ENCODE measurements around the gene ABCA7. TPM values are rescaled to one million over a fixed set of nuclear protein-coding genes. Genes with fewer than 3 reads are reported as not detected.

Gene ABCA7
- total and polyA plus RNA-seq, 2 of the 13 experiments (the other 11 are each of a cell fraction or from before 2014, with no cell fraction given) = 4.4 to 32.4 TPM

- peak; percentile 50; the same call in 1 of the 2 replicates for TF ChIP-seq PAXIP1 (CRISPR knock-in tag; conservative IDR thresholded peaks at IDR 0.05)
- TF ChIP-seq CEBPB (IDR thresholded peaks at IDR 0.05; ENCODE audit: borderline replicate concordance, low read depth, low read length) = no peak
- no peak for TF ChIP-seq IKZF5 (CRISPR knock-in tag; IDR thresholded peaks at IDR 0.05)
- TF ChIP-seq RFXAP (CRISPR knock-in tag; IDR thresholded peaks at IDR 0.05; ENCODE audit: borderline replicate concordance) = peak; percentile 69; the same call in 1 of the 2 replicates
- no peak for TF ChIP-seq HCFC1 (IDR thresholded peaks at IDR 0.05; ENCODE audit: low read depth, low read length)
- no peak for TF ChIP-seq ZNF333 (CRISPR knock-in tag; IDR thresholded peaks at IDR 0.05; ENCODE audit: borderline replicate concordance)
- TF ChIP-seq SAP130 (CRISPR knock-in tag; IDR thresholded peaks at IDR 0.05; ENCODE audit: low read depth) = peak; percentile 78
- no peak for TF ChIP-seq LCORL (IDR thresholded peaks at IDR 0.05)
- peak; percentile 90 for TF ChIP-seq LCORL (CRISPR knock-in tag; IDR thresholded peaks at IDR 0.05)
- 0 out of 2 replicates have a peak, but pooled peaks have one; percentile 74 for TF ChIP-seq ZFP37 (CRISPR knock-in tag; IDR thresholded peaks at IDR 0.05; ENCODE audit: borderline replicate concordance)
- no peak; the same call in 1 of the 2 replicates for TF ChIP-seq RBFOX2 (IDR thresholded peaks at IDR 0.05; ENCODE audit: low read depth, low read length)
- TF ChIP-seq ZNF30 (CRISPR knock-in tag; IDR thresholded peaks at IDR 0.05) = peak; percentile 73; the same call in 1 of the 2 replicates
- TF ChIP-seq HIC2 (CRISPR knock-in tag; IDR thresholded peaks at IDR 0.05; ENCODE audit: low read depth) = peak; percentile 67; the same call in 1 of the 2 replicates
- 0 out of 2 replicates have a peak, but pooled peaks have one; percentile 44 for TF ChIP-seq ZIK1 (CRISPR knock-in tag; IDR thresholded peaks at IDR 0.05; ENCODE audit: borderline replicate concordance, low read depth)
- TF ChIP-seq ZBTB1 (CRISPR knock-in tag; IDR thresholded peaks at IDR 0.05; ENCODE audit: borderline replicate concordance) = no peak
- 0 out of 2 replicates have a peak, but pooled peaks have one; percentile 5 for TF ChIP-seq ZNF280D (CRISPR knock-in tag; IDR thresholded peaks at IDR 0.05)
- TF ChIP-seq ZNF3 (CRISPR knock-in tag; IDR thresholded peaks at IDR 0.05) = no peak
- TF ChIP-seq CREM (IDR thresholded peaks at IDR 0.05) = peak; percentile 22; the same call in 1 of the 2 replicates
- TF ChIP-seq CREM (CRISPR knock-in tag; IDR thresholded peaks at IDR 0.05) = no peak
- 0 out of 2 replicates have a peak, but pooled peaks have one; percentile 41 for TF ChIP-seq ZNF597 (CRISPR knock-in tag; IDR thresholded peaks at IDR 0.05)
Measured at GRCh38 chr19:1066251-1066747, 26.4 kb downstream of the ABCA7 start (continued).

All from HepG2 (cell line).